KMS-11 (cell line): ENCODE data around the gene MAP3K7.

ENCODE experiments used
- H2AFZ ChIP-seq: fragments of 200-600 bp; sonication (generic); 2 replicates; pipeline ENCODE4 v1.6.1; 2016; ENCODE audit warnings: antibody characterized with exemption, mixed run types, low read depth
- H3K27ac ChIP-seq: fragments of 200-600 bp; sonication (generic); 2 replicates; pipeline ENCODE4 v1.6.1; 2016; ENCODE audit warnings: mild to moderate bottlenecking, mixed run types
- H3K27me3 ChIP-seq: fragments of 200-600 bp; sonication (generic); 2 replicates; pipeline ENCODE4 v1.6.1; 2017; ENCODE audit warnings: mild to moderate bottlenecking, low read depth, mixed run types, moderate library complexity; ENCODE audit not compliant: insufficient read depth
- H3K36me3 ChIP-seq: fragments of 200-600 bp; sonication (generic); 2 replicates; pipeline ENCODE4 v1.6.1; 2017; ENCODE audit warnings: mild to moderate bottlenecking, mixed run types; ENCODE audit not compliant: insufficient read depth
- H3K4me1 ChIP-seq: fragments of 200-600 bp; sonication (generic); 2 replicates; pipeline ENCODE4 v1.6.1; 2016; ENCODE audit warnings: mild to moderate bottlenecking, low read depth, mixed run types; ENCODE audit not compliant: poor library complexity, severe bottlenecking
- H3K4me2 ChIP-seq: fragments of 200-600 bp; sonication (generic); 2 replicates; pipeline ENCODE4 v1.7.0; 2016; ENCODE audit warnings: mild to moderate bottlenecking, mixed run types
- H3K4me3 ChIP-seq: fragments of 200-600 bp; sonication (generic); IDR thresholded peaks from 2 replicates; pipeline ENCODE4 v1.6.1; 2017; ENCODE audit warnings: low read depth, low read length, mixed read lengths; ENCODE audit not compliant: insufficient read depth
- H3K79me2 ChIP-seq: fragments of 200-600 bp; sonication (generic); 2 replicates; pipeline ENCODE4 v1.6.1; 2016; ENCODE audit warnings: low read depth, mixed run types; ENCODE audit not compliant: insufficient read depth
- H3K9ac ChIP-seq: fragments of 200-600 bp; sonication (generic); 2 replicates; pipeline ENCODE4 v1.6.1; 2016; ENCODE audit warnings: mild to moderate bottlenecking, mixed run types
- H4K20me1 ChIP-seq: fragments of 200-600 bp; sonication (generic); 2 replicates; pipeline ENCODE4 v1.6.1; 2016; ENCODE audit warnings: mild to moderate bottlenecking, mixed run types; ENCODE audit not compliant: insufficient read depth
- TF ChIP-seq, protein P1 (sequence below): fragments of 200-600 bp; sonication (generic); conservative IDR thresholded peaks from 2 replicates; pipeline ENCODE4 v1.6.1; 2017; ENCODE audit warnings: low read depth, mild to moderate bottlenecking, antibody characterized with exemption, low read length, moderate library complexity, mixed read lengths

MAP3K7 gene

GRCh38 chr6:90465686-90466085 is 121.2 kb downstream of the MAP3K7 start:
- TF ChIP-seq, protein P1, sequence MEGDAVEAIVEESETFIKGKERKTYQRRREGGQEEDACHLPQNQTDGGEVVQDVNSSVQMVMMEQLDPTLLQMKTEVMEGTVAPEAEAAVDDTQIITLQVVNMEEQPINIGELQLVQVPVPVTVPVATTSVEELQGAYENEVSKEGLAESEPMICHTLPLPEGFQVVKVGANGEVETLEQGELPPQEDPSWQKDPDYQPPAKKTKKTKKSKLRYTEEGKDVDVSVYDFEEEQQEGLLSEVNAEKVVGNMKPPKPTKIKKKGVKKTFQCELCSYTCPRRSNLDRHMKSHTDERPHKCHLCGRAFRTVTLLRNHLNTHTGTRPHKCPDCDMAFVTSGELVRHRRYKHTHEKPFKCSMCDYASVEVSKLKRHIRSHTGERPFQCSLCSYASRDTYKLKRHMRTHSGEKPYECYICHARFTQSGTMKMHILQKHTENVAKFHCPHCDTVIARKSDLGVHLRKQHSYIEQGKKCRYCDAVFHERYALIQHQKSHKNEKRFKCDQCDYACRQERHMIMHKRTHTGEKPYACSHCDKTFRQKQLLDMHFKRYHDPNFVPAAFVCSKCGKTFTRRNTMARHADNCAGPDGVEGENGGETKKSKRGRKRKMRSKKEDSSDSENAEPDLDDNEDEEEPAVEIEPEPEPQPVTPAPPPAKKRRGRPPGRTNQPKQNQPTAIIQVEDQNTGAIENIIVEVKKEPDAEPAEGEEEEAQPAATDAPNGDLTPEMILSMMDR, result no peak
- Histone ChIP-seq H3K9ac (peak overlapping the region; percentile 86; the same call in 1 of the 2 replicates), H3K4me1 (peaks cover 81% of the 10 kb centered on the region), H3K4me3 (no peak overlapping the region), H4K20me1 (no peaks in the 10 kb centered on the region), H3K36me3 (no peaks in the 10 kb centered on the region), H3K4me2 (peak overlapping the region; percentile 36), H3K27ac (peak overlapping the region; percentile 98), H3K79me2 (no peaks in the 10 kb centered on the region), H3K27me3 (no peaks in the 10 kb centered on the region), H2AFZ (peak overlapping the region; percentile 12; the same call in 1 of the 2 replicates)

DNA sequence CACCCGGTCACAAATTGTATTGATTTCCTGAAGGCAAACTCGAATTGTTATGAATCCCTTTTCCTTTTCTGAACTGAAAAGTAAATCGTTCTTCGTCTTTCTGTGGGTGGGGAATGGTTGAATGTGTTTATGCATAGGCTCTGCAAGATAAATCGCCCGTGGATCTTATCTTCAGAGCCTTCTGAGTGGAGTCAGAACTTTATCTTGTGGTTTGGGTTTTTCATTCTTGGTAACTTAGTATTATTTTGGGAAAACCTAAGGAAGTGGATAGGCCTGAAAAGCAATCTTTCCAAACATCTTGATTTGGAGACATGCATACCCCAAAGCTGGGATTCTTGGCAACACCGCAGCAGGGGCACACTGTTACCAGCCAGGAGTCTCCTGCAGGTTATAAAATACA is 122.4 kb downstream of the MAP3K7 start:
- H4K20me1 ChIP-seq, result no peaks in the 10 kb centered on the region
- H3K9ac ChIP-seq, result no peak overlapping the region
- H3K4me2 ChIP-seq, result no peak overlapping the region
- H3K79me2 ChIP-seq, result no peaks in the 10 kb centered on the region
- no peak overlapping the region for H3K4me3 ChIP-seq
- TF ChIP-seq, protein P1, result no peak
- no peaks in the 10 kb centered on the region for H3K27me3 ChIP-seq
- peaks cover 85% of the 10 kb centered on the region for H3K4me1 ChIP-seq
- no peak overlapping the region for H2AFZ ChIP-seq
- H3K27ac ChIP-seq, result no peak overlapping the region
- H3K36me3 ChIP-seq, result no peaks in the 10 kb centered on the region

- no peaks in the 10 kb centered on the region for H4K20me1 ChIP-seq
- peak overlapping the region; percentile 44 for H2AFZ ChIP-seq
- H3K36me3 ChIP-seq, result no peaks in the 10 kb centered on the region
- no peak overlapping the region; the same call in 1 of the 2 replicates for H3K27ac ChIP-seq
- H3K9ac ChIP-seq, result no peak overlapping the region
- peaks cover 92% of the 10 kb centered on the region for H3K4me1 ChIP-seq
- TF ChIP-seq, protein P1, result no peak
- no peaks in the 10 kb centered on the region for H3K27me3 ChIP-seq
- H3K4me3 ChIP-seq, result no peak overlapping the region
- no peaks in the 10 kb centered on the region for H3K79me2 ChIP-seq
- H3K4me2 ChIP-seq, result no peak overlapping the region
Measured at GRCh38 chr6:90463874-90464273, 123.0 kb downstream of the MAP3K7 start.
